ENCODE data around the gene BNIPL.

DNA sequence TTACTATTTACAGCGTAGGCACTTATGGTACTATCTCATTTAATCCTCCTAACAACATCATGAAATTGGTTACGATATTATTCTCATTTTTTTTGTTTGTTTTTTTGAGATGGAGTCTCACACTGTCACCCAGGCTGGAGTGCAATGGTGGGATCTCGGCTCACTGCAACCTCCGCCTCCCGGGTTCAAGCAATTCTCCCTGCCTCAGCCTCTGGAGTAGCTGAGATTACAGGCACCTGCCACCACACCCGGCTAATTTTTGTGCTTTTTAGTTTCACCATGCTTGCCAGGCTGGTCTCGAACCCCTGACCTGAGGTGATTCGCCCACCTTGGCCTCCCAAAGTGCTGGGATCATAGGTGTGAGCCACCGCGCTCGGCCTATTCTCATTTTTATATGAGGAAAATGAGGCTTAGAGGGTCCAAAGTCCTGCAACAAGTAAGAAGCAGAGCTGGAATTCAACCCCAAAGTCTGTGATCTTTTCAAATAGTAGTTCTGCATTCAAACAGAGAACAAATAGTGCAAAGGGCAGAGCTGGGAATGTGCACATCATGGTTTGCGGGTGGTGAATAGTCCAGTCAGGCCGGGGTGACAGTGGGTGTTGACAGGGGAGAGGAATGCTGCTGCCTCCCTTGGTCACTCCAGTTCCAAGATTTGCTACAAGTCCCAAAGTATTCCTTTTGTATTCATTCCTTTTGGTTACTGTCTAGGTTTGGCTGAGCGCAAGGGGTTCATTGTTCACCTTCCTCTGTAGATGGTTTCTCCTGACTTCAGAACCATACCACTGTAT lies 23.5 kb upstream of the BNIPL start:
- TF ChIP-seq, protein P1, sequence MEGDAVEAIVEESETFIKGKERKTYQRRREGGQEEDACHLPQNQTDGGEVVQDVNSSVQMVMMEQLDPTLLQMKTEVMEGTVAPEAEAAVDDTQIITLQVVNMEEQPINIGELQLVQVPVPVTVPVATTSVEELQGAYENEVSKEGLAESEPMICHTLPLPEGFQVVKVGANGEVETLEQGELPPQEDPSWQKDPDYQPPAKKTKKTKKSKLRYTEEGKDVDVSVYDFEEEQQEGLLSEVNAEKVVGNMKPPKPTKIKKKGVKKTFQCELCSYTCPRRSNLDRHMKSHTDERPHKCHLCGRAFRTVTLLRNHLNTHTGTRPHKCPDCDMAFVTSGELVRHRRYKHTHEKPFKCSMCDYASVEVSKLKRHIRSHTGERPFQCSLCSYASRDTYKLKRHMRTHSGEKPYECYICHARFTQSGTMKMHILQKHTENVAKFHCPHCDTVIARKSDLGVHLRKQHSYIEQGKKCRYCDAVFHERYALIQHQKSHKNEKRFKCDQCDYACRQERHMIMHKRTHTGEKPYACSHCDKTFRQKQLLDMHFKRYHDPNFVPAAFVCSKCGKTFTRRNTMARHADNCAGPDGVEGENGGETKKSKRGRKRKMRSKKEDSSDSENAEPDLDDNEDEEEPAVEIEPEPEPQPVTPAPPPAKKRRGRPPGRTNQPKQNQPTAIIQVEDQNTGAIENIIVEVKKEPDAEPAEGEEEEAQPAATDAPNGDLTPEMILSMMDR (IDR thresholded peaks at IDR 0.05): no peak
- no peak for TF ChIP-seq EP300 (IDR thresholded peaks at IDR 0.05)
- TF ChIP-seq POLR2A (IDR thresholded peaks at IDR 0.05): no peak
- no peak for TF ChIP-seq POLR2AphosphoS5 (IDR thresholded peaks at IDR 0.05)
